Adipose tissue (tissue), 3 donors: ENCODE measurements around the gene MAPK8IP1. TPM values are rescaled to one million over a fixed set of nuclear protein-coding genes. Genes with fewer than 3 reads are reported as not detected.
"Not testable (repeated sequence)": the region's sequence is repeated elsewhere in the genome, so short reads cannot be mapped to it uniquely, and the experiment has no call there.

Experiments
- H3K27ac ChIP-seq: one replicate; pipeline ENCODE4 v1.5.1; 2013; ENCODE audit warnings: low read depth, low read length
- WGBS, 3 donors: extraction: QIAGEN DNeasy Blood & Tissue Kit; methylation state at CpG; one replicate each; pipeline ENCODE4 v1.1.7; 2013; 5-methylcytosine and 5-hydroxymethylcytosine counted together
- polyA plus RNA-seq, 3 donors: library from polyadenylated mRNA; stranded (reverse); fragments of 200-250 nt; gene quantifications; one replicate each; pipeline ENCODE4 v1.2.3, GENCODE V29; 2013
- donor health status: healthy with polysubstance abuse.
- donor health status: Bipolar disorder and iron deficiency.
- donor health status: healthy.

Gene MAPK8IP1
- polyA plus RNA-seq, 3 donors, result 3.4 to 36.6 (median 3.6) TPM

DNA sequence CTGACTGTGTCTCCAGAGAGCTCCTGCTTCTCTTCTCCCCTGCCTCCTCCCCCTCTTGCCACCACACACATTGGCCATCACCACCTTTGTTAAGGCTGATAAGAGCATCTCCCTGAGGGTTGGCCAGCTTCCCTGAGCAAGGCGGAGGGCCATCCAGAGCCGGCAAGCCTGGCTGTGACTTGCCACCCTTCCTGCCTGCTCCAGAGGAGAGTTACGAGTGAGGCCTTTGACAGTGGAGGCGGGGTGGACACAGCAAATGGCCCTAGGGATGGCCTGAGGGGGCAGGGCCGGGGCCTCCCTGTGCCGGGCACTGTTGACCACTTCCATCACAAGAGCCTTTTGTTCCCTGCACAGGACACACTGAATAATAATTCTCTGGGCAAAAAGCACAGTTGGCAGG, 16.2 kb downstream of the MAPK8IP1 start:
- H3K27ac ChIP-seq, result no peak overlapping the region
- WGBS, 3 donors, result 76 to 89% (median 86%) methylated on average over 6 of the region's 6 CpGs

DNA sequence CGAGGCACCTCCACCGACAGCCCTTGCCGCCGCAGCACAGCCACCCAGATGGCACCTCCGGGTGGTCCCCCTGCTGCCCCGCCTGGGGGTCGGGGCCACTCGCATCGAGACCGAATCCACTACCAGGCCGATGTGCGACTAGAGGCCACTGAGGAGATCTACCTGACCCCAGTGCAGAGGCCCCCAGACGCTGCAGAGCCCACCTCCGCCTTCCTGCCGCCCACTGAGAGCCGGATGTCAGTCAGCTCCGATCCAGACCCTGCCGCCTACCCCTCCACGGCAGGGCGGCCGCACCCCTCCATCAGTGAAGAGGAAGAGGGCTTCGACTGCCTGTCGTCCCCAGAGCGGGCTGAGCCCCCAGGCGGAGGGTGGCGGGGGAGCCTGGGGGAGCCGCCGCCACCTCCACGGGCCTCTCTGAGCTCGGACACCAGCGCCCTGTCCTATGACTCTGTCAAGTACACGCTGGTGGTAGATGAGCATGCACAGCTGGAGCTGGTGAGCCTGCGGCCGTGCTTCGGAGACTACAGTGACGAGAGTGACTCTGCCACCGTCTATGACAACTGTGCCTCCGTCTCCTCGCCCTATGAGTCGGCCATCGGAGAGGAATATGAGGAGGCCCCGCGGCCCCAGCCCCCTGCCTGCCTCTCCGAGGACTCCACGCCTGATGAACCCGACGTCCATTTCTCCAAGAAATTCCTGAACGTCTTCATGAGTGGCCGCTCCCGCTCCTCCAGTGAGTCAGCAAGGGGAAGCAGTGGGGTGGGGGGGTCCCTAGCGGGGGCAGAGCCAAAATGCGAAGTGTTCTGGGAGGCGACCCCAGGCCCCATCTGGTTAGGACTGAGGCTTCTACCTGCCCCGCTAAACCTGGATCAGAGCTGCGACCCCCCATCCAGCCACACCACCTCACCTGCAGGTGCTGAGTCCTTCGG, 17.3 kb downstream of the MAPK8IP1 start:
- no peak overlapping the region for H3K27ac ChIP-seq
- 92 to 93% (median 92%) methylated on average over 56 of the region's 56 CpGs for WGBS, 3 donors

DNA sequence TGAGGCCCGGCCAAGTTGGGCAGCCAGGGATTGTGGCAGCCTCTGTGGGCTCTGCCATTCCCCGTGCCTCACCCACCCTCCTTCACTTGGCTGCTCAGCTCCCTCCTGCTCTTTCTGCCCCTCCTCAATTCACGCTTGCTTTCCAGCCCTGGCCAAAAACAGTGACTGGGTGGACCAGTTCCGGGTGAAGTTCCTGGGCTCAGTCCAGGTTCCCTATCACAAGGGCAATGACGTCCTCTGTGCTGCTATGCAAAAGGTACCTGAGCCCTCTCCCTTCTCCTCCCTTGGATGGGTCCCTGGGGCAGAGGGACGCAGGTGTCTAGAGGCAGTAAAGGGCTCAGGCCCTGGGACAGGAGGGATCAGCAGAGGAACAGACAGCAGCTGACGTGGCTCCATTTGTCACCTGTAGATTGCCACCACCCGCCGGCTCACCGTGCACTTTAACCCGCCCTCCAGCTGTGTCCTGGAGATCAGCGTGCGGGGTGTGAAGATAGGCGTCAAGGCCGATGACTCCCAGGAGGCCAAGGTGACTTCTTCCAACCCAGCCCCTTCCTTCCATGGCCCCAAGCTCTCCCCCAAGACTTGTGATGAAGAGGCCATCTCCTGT, 19.0 kb downstream of the MAPK8IP1 start:
- WGBS, 3 donors, result 50 to 84% (median 84%) methylated on average over 15 of the region's 15 CpGs

DNA sequence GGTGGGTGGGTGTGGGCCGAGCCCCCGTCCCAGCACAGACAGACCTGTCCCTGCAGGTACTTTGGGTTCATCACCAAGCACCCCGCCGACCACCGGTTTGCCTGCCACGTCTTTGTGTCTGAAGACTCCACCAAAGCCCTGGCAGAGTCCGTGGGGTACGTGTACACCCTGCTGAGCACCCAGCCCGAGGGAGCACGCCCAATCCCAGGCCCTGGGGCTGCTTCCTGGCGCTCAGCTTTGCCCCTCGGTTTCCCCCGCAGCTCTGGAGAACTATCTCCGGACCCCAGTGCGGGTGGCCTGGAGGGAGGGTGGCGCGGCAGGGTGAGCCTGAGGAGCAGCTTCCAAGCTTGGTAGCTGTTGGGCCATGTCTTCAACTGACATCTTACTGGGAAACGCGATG, 19.6 kb downstream of the MAPK8IP1 start:
- no peak overlapping the region for H3K27ac ChIP-seq
- WGBS, 3 donors, result 87 to 95% (median 94%) methylated on average over 19 of the region's 19 CpGs

More for the DNA sequence above, 19.0 kb downstream of the MAPK8IP1 start:
- no peak overlapping the region for H3K27ac ChIP-seq

DNA sequence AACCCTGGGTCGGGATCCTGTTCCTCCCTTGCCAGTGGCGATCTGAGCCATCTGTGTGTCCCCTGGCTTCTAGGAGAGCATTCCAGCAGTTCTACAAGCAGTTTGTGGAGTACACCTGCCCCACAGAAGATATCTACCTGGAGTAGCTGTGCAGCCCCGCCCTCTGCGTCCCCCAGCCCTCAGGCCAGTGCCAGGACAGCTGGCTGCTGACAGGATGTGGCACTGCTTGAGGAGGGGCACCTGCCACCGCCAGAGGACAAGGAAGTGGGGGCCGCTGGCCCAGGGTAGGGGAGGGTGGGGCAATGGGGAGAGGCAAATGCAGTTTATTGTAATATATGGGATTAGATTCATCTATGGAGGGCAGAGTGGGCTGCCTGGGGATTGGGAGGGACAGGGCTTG, 20.1 kb downstream of the MAPK8IP1 start:
- not testable (repeated sequence) for H3K27ac ChIP-seq
- WGBS, 3 donors, result 36 to 66% (median 51%) methylated on average over 6 of the region's 6 CpGs

DNA sequence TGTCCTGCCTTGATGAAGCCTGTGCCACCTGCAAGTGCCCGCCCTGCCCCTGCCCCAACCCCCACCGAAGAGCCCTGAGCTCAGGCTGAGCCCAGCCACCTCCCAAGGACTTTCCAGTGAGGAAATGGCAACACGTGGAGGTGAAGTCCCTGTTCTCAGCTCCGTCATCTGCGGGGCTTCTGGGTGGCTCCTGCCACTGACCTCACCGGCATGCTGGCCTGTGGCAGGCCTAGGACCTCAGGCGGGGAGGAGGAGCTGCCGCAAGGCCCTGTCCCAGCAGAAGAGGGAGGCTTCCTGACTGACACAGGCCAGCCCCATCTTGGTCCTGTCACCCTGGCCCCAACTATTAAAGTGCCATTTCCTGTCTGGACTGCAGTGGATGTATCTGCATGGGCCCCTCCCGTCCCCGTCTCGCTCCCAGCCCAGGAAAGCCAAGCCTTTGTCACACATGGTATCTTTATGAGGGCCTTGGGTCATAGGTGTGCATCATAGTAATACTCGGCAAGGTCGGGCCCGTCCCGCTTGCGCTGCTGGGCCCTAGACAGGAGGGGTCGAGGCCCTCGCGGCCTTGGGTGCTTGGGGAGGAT, 20.7 kb downstream of the MAPK8IP1 start:
- H3K27ac ChIP-seq, result no peak overlapping the region
- WGBS, 3 donors, result 44 to 64% (median 55%) methylated on average over 19 of the region's 19 CpGs

DNA sequence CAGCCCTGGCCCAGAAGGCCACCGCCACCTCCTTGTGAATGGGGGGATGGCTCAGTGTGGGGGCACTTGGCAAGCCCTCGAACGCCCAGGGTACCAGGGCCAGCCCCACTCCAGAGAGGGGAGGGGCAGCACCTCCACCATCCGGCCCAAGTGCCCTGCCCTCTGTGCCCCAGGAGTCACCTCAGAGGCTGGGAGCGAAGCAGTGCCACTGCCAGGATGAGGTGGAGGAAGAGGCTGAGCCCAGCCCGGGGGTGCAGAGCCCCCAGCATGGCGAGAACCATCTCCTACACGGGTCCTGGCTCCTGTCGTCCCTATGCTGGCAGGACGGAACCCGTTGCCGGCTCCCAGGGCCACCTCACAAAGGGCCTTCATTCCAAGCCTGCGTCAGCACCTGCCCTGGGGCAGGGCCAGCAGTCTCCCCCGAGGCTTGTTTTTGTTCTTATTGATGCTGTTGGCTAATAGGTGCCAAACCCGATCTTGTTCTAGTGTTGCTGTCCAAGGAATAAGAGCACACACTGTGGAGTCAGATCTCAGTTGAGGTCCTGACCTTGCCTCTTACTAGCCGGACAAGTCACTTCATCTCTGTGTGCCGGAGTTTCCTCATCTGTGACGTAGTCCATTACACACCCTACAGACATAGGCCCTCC, 21.6 kb downstream of the MAPK8IP1 start, which contains the start of gene FREY1:
FREY1 (minus strand) TSS at position 307 of the 647 bp plus-strand sequence; CDS start at position 281, 26 bp downstream.
- H3K27ac ChIP-seq, result no peak within 1 kb of the TSS
- WGBS, 3 donors, result 51 to 68% (median 65%) methylated on average over 16 to 18 of the region's 18 CpGs

DNA sequence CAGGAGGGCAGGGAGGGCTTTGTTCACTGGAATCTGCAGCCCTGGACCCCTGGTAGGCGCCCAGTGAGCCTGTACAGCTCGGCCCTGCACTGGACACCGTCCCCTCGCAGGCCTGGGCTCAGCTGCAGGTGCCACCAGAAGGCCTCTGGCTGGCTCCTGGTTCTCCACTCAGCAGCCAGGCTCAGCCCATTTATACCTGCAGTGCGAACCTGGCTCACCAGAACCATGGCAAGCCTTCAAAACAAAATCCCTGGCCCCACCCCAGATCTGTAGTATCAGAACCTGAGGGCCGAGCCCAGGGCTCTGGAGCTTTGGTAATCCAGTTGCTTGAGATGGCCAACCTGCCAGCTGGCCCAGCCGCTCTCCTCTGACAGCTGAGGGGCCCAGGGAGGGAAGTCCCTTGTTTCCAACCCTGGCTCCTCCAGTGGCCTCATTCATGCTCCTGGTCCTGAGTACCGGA, 22.5 kb downstream of the MAPK8IP1 start:
- H3K27ac ChIP-seq, result no peak overlapping the region
- WGBS, 3 donors, result 51 to 76% (median 70%) methylated on average over 8 of the region's 8 CpGs

DNA sequence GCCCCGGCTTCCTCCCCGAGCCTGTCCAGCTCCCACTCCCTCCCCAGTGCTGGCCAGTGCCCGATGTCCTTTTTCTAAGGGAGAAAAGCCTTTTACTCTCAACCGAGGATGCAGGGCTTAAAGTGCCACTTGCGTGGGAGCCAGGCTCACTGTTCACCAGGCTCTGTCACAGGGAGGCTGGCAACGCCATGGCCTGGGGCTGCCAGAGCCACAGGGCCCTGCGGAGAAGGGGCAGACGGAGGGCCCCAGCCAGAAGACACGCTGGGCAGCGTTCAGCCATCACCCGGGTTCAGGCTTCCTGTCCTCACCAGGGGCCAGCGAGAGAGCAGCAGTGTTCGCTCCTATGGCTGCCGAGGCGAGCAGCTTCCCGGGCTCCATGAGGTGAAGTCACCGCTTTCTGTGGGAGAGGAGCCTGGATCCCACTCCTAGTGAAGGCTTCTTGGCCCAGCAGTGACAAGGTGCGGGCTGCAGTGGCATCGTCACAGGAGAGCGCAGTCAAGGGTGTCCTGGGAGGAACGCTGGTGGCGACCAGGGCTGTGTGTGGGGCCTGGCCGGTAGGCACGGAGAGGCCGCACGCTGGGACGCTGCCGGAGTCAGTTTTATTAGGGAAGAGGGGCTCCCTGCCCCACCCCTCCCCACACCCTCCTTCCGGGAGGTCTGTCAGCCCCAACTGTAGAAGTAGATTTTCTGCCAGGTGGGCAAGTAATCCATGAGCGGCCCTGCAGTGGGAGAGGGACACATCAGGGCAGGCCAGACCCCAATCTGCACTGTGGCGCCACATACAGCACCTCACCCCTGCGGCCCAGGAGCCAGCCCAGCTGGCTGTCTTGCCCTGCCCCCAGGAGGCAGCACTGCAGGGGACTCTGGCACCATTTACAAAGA, 24.4 kb downstream of the MAPK8IP1 start:
- WGBS, 3 donors, result 87 to 92% (median 90%) methylated on average over 28 to 32 of the region's 32 CpGs
- H3K27ac ChIP-seq, result no peak overlapping the region

DNA sequence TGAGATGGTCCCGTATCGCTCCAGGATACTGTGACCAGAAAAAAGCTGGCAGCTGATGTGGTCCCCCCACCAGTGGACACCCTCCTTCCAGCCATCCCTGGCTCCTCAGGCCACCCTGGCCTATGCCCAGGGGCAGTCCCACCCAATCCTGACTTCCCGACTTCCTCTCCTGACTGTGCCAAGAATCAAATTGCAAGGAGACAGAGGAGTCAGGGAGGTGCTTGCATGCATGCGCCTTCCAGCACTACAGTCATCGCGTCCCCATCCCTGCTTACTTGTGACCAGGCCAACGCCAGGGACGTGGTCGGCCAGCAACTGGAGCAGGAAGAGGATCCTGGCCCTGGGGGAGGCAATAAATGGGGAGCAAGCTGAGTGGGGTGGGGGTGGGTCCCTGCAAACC, 25.2 kb downstream of the MAPK8IP1 start:
- WGBS, 3 donors, result 73 to 89% (median 74%) methylated on average over 9 of the region's 9 CpGs
- H3K27ac ChIP-seq, result no peak overlapping the region

DNA sequence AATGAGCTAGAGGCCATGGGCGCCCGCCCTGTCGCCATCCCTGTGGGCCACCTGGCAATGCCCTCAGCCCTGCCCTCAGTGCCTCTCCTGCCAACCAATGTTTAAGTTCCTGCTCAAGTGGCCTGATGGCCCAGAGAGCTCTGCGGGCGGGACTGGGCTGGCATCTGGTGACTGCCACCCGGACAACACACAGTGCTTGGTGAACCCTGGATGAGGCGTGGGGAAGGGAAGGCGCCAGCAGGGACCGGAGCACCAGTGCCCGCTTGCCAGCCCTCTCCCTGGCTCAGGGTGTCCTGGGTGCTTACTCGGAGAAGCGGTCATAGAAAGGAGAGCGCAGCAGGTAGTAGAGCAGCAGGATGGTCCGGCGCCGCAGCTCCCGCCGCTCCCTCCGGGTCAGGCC, 28.1 kb downstream of the MAPK8IP1 start:
- no peak overlapping the region for H3K27ac ChIP-seq
- 94 to 98% (median 94%) methylated on average over 18 to 19 of the region's 19 CpGs for WGBS, 3 donors

DNA sequence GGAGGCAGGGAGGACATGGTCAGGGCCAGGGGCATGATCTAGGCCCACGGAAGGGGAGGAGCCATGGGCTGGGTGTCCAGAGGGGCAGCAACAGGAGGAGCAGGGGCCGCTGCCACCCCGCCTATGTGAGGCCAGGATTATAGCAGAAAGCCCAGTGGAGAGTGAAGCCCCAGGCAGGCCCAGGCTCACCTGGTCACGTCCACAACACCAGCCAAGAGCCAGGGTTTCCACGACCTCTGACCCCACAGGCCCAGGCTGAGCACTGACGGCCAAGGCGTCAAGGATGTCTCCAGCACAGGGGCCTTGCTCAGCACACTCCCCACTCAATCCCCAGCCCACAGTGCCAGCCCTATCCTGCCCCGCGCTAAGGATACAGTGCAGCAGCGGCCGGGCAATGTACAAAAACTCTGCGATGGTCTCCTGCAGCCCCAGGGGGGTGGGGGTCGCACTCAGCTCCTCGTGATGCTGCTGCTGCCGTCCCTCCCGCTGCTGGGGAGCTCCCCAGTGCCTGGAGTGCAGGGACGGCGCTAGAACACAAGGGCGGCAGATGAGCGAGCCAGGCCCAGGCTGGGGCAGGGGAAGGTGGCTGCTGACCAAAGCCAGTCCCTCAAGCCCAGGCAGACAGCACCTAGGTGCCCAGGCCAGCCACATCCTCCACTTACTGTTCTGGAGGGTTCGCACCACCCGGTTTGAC, 28.6 kb downstream of the MAPK8IP1 start:
- no peak overlapping the region for H3K27ac ChIP-seq
- 86 to 91% (median 88%) methylated on average over 20 to 22 of the region's 22 CpGs for WGBS, 3 donors

DNA sequence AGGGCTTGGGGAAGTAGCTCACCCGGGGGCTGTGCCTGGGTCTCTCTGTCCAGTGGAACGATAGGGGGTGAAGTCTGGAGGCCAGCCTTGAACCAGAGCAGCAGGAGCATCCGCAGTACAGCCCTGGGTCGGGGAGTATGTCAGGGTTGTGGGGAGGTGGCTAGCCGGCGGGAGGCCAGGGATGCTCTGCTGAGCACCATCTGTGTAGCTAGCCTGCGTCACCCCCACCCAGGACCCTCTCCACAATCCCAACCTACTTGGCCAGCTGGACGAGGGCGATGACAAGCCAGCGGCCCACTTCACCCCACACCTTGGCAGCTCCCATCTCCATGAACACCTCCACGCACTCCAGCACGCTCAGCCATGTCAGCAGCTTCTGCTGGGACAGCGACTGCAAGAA, 30.0 kb downstream of the MAPK8IP1 start:
- no peak overlapping the region for H3K27ac ChIP-seq
- 83 to 87% (median 86%) methylated on average over 13 of the region's 13 CpGs for WGBS, 3 donors

DNA sequence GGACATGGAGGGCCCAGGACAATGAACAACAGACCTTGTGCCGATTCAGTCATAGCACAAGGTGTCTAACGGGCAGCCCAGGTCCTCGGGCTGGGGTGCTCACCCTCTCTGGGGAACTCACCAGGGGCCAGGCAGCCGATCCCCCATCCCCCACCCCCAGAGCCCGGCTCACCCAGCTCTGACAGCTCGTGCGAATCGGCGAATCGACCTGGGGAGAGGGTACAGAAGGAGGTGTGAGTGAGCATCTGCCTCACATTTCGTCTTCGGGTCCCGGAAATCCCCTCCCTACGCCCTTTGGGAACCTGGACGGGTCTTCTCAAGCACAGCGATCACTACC, 31.8 kb downstream of the MAPK8IP1 start:
- peak overlapping the region; percentile 39 for H3K27ac ChIP-seq
- 4 to 7% (median 5%) methylated on average over 16 of the region's 16 CpGs for WGBS, 3 donors

DNA sequence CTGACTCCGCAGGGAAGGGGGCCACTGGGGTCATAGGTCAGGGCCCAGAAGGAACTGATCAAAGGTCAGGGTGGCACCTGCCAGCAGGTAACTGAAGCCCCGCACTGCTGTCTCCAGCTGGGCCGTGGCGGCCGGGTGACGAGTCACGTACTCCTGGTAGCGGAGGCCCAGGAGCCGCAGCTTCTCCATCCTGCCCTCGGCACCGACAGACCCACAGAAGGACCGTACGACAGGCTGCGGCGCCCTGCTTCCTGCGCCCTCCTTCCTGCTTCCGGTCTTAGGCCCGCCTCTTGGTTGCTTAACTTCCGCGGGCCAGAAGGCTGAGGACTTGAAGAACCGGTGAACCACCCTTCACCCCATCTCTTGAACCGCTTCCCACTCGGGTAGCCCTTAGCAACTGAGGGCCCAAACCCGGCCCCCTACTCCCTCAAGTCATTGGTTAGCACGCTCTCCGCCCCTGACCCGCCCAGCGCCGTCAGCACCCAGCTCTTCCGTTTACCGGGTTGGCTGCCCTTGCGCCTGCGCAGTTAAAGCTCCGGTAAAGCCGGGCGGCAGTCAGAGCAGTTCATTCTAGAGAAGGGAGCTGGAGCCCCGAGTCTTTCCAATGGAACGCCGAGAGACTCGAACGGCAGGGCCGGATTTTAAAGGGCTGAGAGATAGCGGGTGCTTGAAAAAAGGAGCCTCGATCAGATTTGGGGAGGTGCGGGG, 32.3 kb downstream of the MAPK8IP1 start, which contains the start of gene PEX16:
PEX16 (minus strand) TSS at position 255 of the 708 bp plus-strand sequence; CDS start at position 189, 66 bp downstream.
- H3K27ac ChIP-seq, result peak within 1 kb of the TSS; percentile 39
- WGBS, 3 donors, result 0 to 1% (median 0%) methylated on average over 44 to 45 of the region's 45 CpGs

DNA sequence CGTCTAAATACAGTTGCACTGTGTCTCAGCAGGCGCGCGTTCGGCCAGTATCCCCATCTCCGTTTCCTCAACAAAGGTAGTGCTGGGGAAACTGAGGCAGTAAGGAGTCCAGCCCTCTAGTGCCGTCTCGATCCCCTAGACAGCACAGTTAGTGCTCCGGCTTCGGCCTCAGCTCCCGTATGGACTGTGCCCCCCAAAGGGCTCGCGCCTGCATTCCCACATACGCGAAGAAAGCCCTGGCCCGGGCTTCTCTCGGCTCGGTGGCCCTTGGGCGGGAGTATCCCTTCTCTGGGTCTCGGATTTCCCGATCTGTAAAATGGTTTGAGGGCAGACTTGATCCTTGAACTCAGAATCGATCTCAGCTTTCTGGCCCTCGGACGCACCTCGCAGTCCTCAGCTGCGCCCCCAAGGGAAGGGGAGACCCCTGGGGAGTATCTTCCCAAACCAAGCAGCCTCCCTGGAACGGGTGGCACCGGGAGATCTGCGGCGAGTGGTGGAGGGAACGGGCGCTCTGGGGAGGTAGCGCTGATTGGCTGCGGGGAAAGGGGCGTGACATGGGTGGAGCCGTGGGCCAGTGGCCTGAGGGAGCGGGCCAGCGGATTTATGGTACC, 33.0 kb downstream of the MAPK8IP1 start:
- H3K27ac ChIP-seq, result no peak overlapping the region
- WGBS, 3 donors, result 0 to 1% (median 0%) methylated on average over 38 of the region's 38 CpGs
